ENCODE data around the gene TMCO4. TPM values are rescaled to one million over a fixed set of nuclear protein-coding genes. Genes with fewer than 3 reads are reported as not detected.

The TMCO4 gene
- total and polyA plus RNA-seq, 2 of the 8 experiments (the other 6 are each of a cell fraction or from before 2014, with no cell fraction given) = 3.0 to 3.1 TPM

GRCh38 chr1:19774180-19774785 lies 25.4 kb downstream of the TMCO4 start:
- TF ChIP-seq USF2 (IDR thresholded peaks at IDR 0.05; ENCODE audit: low read length) (no peak), SUZ12 (IDR thresholded peaks at IDR 0.05; ENCODE audit: low read length) (no peak), TCF12 (IDR thresholded peaks at IDR 0.05; ENCODE audit: low read depth, low read length) (no peak), ATF3 (IDR thresholded peaks at IDR 0.05; ENCODE audit: insufficient read depth, low read depth, low read length) (no peak), CBX8 (IDR thresholded peaks at IDR 0.05; ENCODE audit: borderline replicate concordance, low read depth, low read length) (no peak), EGR1 (IDR thresholded peaks at IDR 0.05; ENCODE audit: borderline replicate concordance, low read depth, low read length) (no peak), TBP (IDR thresholded peaks at IDR 0.05; ENCODE audit: low read depth, low read length) (no peak), POU5F1 (IDR thresholded peaks at IDR 0.05; ENCODE audit: low read depth, low read length) (no peak)
- Histone ChIP-seq H2AFZ (ENCODE audit: low read length) (no peak overlapping the region), H3K79me2 (ENCODE audit: control insufficient read depth in 1 of 2, insufficient read depth in 2 of 2, low read length in 2 of 2) (no peaks in the 10 kb centered on the region), H3K23ac (ENCODE audit: insufficient read length) (no peak overlapping the region), H4K8ac (ENCODE audit: extremely low read depth, insufficient read depth, low read length) (no peak overlapping the region), H3K9me3 (ENCODE audit: insufficient read depth in 2 of 2, low read depth in 1 of 2, low read length in 1 of 2) (no peaks in the 10 kb centered on the region), H3K4me3 (ENCODE audit: extremely low read depth in 1 of 4, insufficient read depth in 2 of 4, low read depth in 3 of 4, low read length in 4 of 4) (no peak overlapping the region), H4K5ac (ENCODE audit: insufficient read length, low read depth, low read length) (no peak overlapping the region), H3K23me2 (ENCODE audit: low read depth, low read length) (no peaks in the 10 kb centered on the region), H3K27ac (ENCODE audit: low read depth, low read length) (no peak overlapping the region), H3K9ac (replicated peaks in 1 of 4; ENCODE audit: extremely low read depth in 1 of 4, low read depth in 3 of 4, low read length in 3 of 4) (no peak overlapping the region), H2BK20ac (ENCODE audit: low read length) (no peak overlapping the region), H3K18ac (ENCODE audit: extremely low read depth, low read length) (no peak overlapping the region), H3K36me3 (ENCODE audit: control insufficient read depth in 2 of 4, insufficient read depth in 4 of 4, low read length in 3 of 4) (no peaks in the 10 kb centered on the region), H4K20me1 (replicated peaks in 1 of 2; ENCODE audit: control insufficient read depth in 1 of 2, insufficient read depth in 2 of 2, low read length in 2 of 2) (no peaks in the 10 kb centered on the region), H2BK15ac (ENCODE audit: low read length) (no peak overlapping the region), H3K4me2 (ENCODE audit: insufficient read depth in 1 of 2, low read depth in 2 of 2, low read length in 2 of 2) (no peak overlapping the region), H3K27me3 (replicated peaks in 1 of 4; ENCODE audit: control insufficient read depth in 3 of 4, extremely low read depth in 1 of 4, insufficient read depth in 3 of 4, low read length in 3 of 4) (peaks cover 8 to 11% (median 10%) of the 10 kb centered on the region in 4 experiments), H3K14ac (ENCODE audit: insufficient read length) (no peak overlapping the region), H3K4ac (replicated peaks; ENCODE audit: insufficient read length, low read depth, low read length) (no peak overlapping the region), H3K79me1 (ENCODE audit: low read depth, low read length) (no peaks in the 10 kb centered on the region), H2BK120ac (replicated peaks; ENCODE audit: low read depth, low read length) (no peak overlapping the region), H2BK5ac (ENCODE audit: low read depth, low read length) (no peak overlapping the region), H3K4me1 (replicated peaks in 1 of 4; ENCODE audit: control insufficient read depth in 3 of 4, insufficient read depth in 4 of 4, low read length in 3 of 4) (peaks cover 0 to 8% (median 6%) of the 10 kb centered on the region in 4 experiments; a peak in 6 of 7 replicates), H2BK12ac (ENCODE audit: low read depth, low read length) (no peak overlapping the region), H4K91ac (replicated peaks; ENCODE audit: insufficient read length, low read length) (no peak overlapping the region), H3K56ac (replicated peaks; ENCODE audit: insufficient read length, low read depth, low read length) (no peak overlapping the region), H2AK5ac (ENCODE audit: low read depth, low read length) (no peak overlapping the region)
- DNase-seq (ENCODE audit: low read depth in 1 of 2, low spot score in 2 of 2) = no peak
- CTCF ChIA-PET (ENCODE audit: partially characterized antibody) = interaction anchor here (1.0 to 9.2 kb wide), 8 partner anchors 10 to 104 kb away, joined by 3 to 74 read pairs (median 4); no protein-coding TSS in a partner anchor
- WGBS, 2 experiments (ENCODE audit: extremely low coverage in 1 of 2, insufficient coverage in 1 of 2, insufficient read length in 1 of 2, insufficient replicate concordance in 2 of 2, low coverage in 1 of 2, low lambda C conversion rate in 2 of 2, missing lambda C conversion rate in 1 of 2) = 90% methylated on average over 6 of the region's 6 CpGs; no CpG with 5 or more reads in 1 of the 2 experiments
- no peak for FAIRE-seq
- POLR2A ChIA-PET (ENCODE audit: partially characterized antibody) = interaction anchor here (1.6 kb wide), 1 partner anchor 12 kb away, joined by 5 read pairs; no protein-coding TSS in a partner anchor

All from H1 (cell line).